Muscle layer of colon (tissue), 2 donors: ENCODE measurements around the gene NRP2.
A peak's percentile ranks its signal among the peaks of the same experiment; 100 is the strongest.

Experiments
- H3K27ac ChIP-seq: one replicate; pipeline ENCODE4 v1.7.0; 2013; ENCODE audit warnings: low read depth, mild to moderate bottlenecking, low read length, moderate library complexity
- H3K27me3 ChIP-seq, 2 donors: one replicate each; pipeline ENCODE4 v1.7.0; 2013; ENCODE audit warnings: low read length in 2 of 2, mild to moderate bottlenecking in 2 of 2; ENCODE audit not compliant: insufficient read depth in 2 of 2, control insufficient read depth in 1 of 2
- H3K36me3 ChIP-seq: one replicate; pipeline ENCODE4 v1.7.0; 2013; ENCODE audit warnings: mild to moderate bottlenecking, low read length; ENCODE audit not compliant: insufficient read depth
- H3K4me1 ChIP-seq: one replicate; pipeline ENCODE4 v1.7.0; 2013; ENCODE audit warnings: mild to moderate bottlenecking, low read length; ENCODE audit not compliant: insufficient read depth
- H3K4me3 ChIP-seq, 2 donors: one replicate each; pipeline ENCODE4 v1.7.0; 2013; ENCODE audit warnings: low read length in 2 of 2, low read depth in 1 of 2, mild to moderate bottlenecking in 1 of 2, moderate library complexity in 1 of 2
- H3K9ac ChIP-seq: one replicate; pipeline ENCODE4 v1.7.0; 2013; ENCODE audit warnings: low read length
- H3K9me3 ChIP-seq: one replicate; pipeline ENCODE4 v1.7.0; 2013; ENCODE audit warnings: mild to moderate bottlenecking, low read length
- donor health status: abdominal sarcoma.
- donor health status: Adenocarcinoma of cecum.

NRP2 gene

GRCh38 chr2:205739620-205740019 lies 57.3 kb downstream of the NRP2 start:
- H3K4me3 ChIP-seq = no peak overlapping the region
- no peak overlapping the region for H3K9ac ChIP-seq
- H3K27me3 ChIP-seq = no peaks in the 10 kb centered on the region
- peaks cover 17% of the 10 kb centered on the region for H3K4me1 ChIP-seq
- H3K27ac ChIP-seq = no peak overlapping the region
- peaks cover 88% of the 10 kb centered on the region for H3K36me3 ChIP-seq
- no peaks in the 10 kb centered on the region for H3K9me3 ChIP-seq

DNA sequence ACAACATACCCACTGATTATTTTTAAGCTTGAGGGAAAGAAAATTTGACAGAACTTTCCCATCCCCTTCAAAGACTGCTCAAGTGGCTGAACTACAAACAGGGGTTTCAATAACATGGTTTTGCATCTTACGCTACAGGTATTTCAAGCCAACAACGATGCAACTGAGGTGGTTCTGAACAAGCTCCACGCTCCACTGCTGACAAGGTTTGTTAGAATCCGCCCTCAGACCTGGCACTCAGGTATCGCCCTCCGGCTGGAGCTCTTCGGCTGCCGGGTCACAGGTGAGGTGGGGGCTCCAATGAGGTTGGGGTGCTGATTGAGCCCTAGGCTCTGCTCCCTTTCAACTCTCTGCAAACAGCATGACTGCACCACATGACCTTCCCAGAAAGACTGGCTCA lies 58.1 kb downstream of the NRP2 start:
- Histone ChIP-seq H3K4me3 (no peak overlapping the region), H3K36me3 (peaks cover 90% of the 10 kb centered on the region), H3K27me3 (no peaks in the 10 kb centered on the region), H3K4me1 (peaks cover 18% of the 10 kb centered on the region), H3K9ac (no peak overlapping the region), H3K9me3 (no peaks in the 10 kb centered on the region), H3K27ac (no peak overlapping the region)

GRCh38 chr2:205741256-205741978 lies 59.1 kb downstream of the NRP2 start:
- Histone ChIP-seq H3K27ac (no peak overlapping the region), H3K9me3 (no peaks in the 10 kb centered on the region), H3K36me3 (peaks cover 98% of the 10 kb centered on the region)

GRCh38 chr2:205743137-205743536 lies 60.8 kb downstream of the NRP2 start:
- H3K9me3 ChIP-seq = no peaks in the 10 kb centered on the region
- H3K36me3 ChIP-seq = peaks cover 99% of the 10 kb centered on the region
- no peak overlapping the region for H3K9ac ChIP-seq
- no peaks in the 10 kb centered on the region for H3K27me3 ChIP-seq
- no peak overlapping the region for H3K4me3 ChIP-seq
- H3K4me1 ChIP-seq = peaks cover 42% of the 10 kb centered on the region
- H3K27ac ChIP-seq = peak overlapping the region; percentile 6

More at GRCh38 chr2:205741256-205741978, 59.1 kb downstream of the NRP2 start:
- H3K4me3 ChIP-seq = no peak overlapping the region
- H3K4me1 ChIP-seq = peaks cover 24% of the 10 kb centered on the region
- H3K27me3 ChIP-seq = no peaks in the 10 kb centered on the region
- no peak overlapping the region for H3K9ac ChIP-seq

- Histone ChIP-seq H3K27me3 (no peaks in the 10 kb centered on the region), H3K4me3 (no peak overlapping the region), H3K9me3 (no peaks in the 10 kb centered on the region), H3K36me3 (peaks cover 99% of the 10 kb centered on the region), H3K4me1 (peaks cover 46% of the 10 kb centered on the region), H3K27ac (peak overlapping the region; percentile 60), H3K9ac (no peak overlapping the region)
Observed at GRCh38 chr2:205744074-205744591, 61.8 kb downstream of the NRP2 start.

- Histone ChIP-seq H3K4me3 (no peak overlapping the region), H3K4me1 (peaks cover 61% of the 10 kb centered on the region), H3K9ac (no peak overlapping the region), H3K27ac (peak overlapping the region; percentile 82), H3K27me3 (no peaks in the 10 kb centered on the region), H3K9me3 (no peaks in the 10 kb centered on the region), H3K36me3 (peaks cover 95% of the 10 kb centered on the region)
Observed at GRCh38 chr2:205745661-205746419, 63.5 kb downstream of the NRP2 start.

GRCh38 chr2:205746420-205746785 lies 64.1 kb downstream of the NRP2 start:
- H3K4me1 ChIP-seq = peaks cover 66% of the 10 kb centered on the region
- no peak overlapping the region for H3K9ac ChIP-seq
- H3K9me3 ChIP-seq = no peaks in the 10 kb centered on the region
- peaks cover 92% of the 10 kb centered on the region for H3K36me3 ChIP-seq
- peak overlapping the region; percentile 82 for H3K27ac ChIP-seq
- no peaks in the 10 kb centered on the region for H3K27me3 ChIP-seq
- no peak overlapping the region for H3K4me3 ChIP-seq

- Histone ChIP-seq H3K27ac (peak overlapping the region; percentile 82), H3K36me3 (peaks cover 92% of the 10 kb centered on the region), H3K4me1 (peaks cover 77% of the 10 kb centered on the region)
Observed at GRCh38 chr2:205747829-205748386, 65.6 kb downstream of the NRP2 start.

GRCh38 chr2:205748639-205749038 lies 66.3 kb downstream of the NRP2 start:
- Histone ChIP-seq H3K4me1 (peaks cover 84% of the 10 kb centered on the region), H3K9me3 (no peaks in the 10 kb centered on the region), H3K27ac (peak overlapping the region; percentile 82), H3K36me3 (peaks cover 92% of the 10 kb centered on the region), H3K27me3 (no peaks in the 10 kb centered on the region), H3K4me3 (no peak overlapping the region), H3K9ac (no peak overlapping the region)

More at GRCh38 chr2:205747829-205748386, 65.6 kb downstream of the NRP2 start:
- H3K9ac ChIP-seq = no peak overlapping the region
- no peaks in the 10 kb centered on the region for H3K9me3 ChIP-seq
- H3K4me3 ChIP-seq = no peak overlapping the region
- H3K27me3 ChIP-seq = no peaks in the 10 kb centered on the region

- Histone ChIP-seq H3K27me3 (no peaks in the 10 kb centered on the region), H3K36me3 (peaks cover 90% of the 10 kb centered on the region), H3K27ac (no peak overlapping the region), H3K4me1 (peaks cover 85% of the 10 kb centered on the region), H3K9ac (no peak overlapping the region), H3K9me3 (no peaks in the 10 kb centered on the region), H3K4me3 (no peak overlapping the region)
Observed at GRCh38 chr2:205749078-205749477, 66.8 kb downstream of the NRP2 start.

- Histone ChIP-seq H3K9ac (no peak overlapping the region), H3K4me3 (no peak overlapping the region), H3K9me3 (no peaks in the 10 kb centered on the region), H3K27me3 (no peaks in the 10 kb centered on the region), H3K27ac (peak overlapping the region; percentile 15), H3K4me1 (peaks cover 83% of the 10 kb centered on the region), H3K36me3 (peaks cover 87% of the 10 kb centered on the region)
Observed at GRCh38 chr2:205750797-205751196, 68.5 kb downstream of the NRP2 start.
